ENCODE data around the gene IPCEF1.
"Not testable (repeated sequence)": the region's sequence is repeated elsewhere in the genome, so short reads cannot be mapped to it uniquely, and the experiment has no call there.

Gene IPCEF1

DNA sequence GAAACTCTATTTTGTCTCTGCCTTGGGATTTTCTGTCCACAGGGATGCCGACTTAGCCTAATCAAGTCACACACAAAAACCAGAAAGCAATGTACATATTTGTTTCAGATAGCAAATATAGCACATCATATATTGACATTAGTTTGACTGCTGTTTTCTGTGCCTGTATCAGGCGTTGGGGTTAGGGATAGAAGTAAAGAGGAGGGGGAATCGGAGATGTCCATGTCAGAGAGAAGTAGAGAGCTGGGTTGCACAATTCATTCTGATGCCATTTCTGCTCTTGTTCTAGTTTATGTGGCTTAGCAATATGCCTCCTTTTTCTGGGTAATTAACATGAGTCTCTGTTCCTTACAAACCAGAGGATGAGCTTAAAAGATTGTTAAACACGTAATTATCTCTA is 14.7 kb upstream of the IPCEF1 start:
- no peak for DNase-seq

DNA sequence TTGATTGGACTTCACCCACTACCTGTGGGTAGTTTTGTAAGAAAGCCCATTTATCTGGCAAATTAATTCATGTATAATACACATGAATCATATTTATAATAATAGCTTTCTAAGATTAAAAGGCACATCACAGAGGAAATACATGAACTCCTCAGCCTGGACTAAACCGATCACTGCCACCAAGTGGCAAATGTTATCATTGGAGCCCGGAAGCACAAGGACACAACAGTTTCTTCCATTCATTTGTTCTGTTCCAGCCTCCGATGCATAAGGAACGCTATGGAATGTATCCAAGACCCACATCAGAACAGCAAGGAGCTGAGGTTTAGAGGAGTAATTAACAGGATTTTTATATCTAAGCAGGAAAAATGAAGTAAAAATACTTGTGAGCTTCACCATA is 13.9 kb upstream of the IPCEF1 start:
- no peak for DNase-seq

DNA sequence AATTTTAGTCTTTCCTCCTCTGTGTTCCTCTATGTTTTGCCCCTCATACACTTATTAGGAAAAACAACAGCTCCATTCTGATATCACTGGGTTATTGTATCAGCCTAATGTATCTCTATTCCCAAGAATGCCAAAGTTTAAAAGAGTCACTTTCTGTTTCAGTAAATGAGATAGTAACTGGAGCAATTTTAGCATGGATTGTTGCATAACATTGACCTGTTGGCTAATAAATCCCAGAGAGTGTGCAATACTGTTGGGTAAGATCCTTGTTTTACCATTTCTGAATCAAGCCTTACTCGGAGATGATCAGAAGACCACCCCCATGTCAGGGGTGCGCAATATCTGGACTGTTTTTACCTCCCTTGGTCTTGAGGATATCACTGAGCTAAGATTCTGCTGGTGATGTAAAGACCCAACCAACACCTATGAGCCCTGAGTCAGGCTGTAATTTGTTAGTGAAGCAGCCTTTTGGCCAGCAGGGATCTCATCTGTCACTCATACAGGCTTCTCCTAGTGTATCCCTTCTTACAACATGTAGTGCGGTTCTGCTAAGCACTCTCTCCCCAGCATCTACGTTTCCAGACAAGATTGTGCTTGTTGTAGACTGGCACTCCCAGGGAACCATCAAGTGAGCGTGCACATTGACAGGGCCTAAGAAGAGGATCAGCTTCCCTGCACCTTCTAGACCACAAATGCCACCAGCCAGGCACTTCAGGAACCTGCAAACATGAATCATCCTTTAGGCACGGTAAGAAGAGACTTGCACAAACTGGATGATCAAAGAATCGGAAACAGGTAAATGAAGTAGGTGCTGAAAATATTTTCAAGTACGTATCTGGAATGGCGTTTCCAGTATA is 11.5 kb upstream of the IPCEF1 start:
- no peak for DNase-seq

DNA sequence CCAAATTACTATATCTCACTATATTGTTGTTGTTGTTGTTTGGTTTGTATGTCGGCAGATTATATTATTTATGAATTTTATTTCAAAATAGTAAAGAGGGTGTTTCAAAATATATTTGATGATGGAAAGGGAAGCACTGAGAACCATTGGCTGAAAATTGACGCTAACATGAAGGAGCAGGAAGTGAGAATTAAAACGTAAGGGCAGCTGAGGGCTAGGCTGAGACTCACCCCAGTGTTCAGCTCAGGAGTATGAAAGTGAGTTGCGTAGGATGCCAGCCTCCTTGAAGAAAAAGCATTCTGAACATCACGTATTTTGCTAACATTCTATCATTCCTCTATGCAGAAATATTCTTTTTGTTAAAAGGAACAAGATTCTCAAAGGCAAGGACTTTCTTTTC is 10.7 kb upstream of the IPCEF1 start:
- no peak for DNase-seq

DNA sequence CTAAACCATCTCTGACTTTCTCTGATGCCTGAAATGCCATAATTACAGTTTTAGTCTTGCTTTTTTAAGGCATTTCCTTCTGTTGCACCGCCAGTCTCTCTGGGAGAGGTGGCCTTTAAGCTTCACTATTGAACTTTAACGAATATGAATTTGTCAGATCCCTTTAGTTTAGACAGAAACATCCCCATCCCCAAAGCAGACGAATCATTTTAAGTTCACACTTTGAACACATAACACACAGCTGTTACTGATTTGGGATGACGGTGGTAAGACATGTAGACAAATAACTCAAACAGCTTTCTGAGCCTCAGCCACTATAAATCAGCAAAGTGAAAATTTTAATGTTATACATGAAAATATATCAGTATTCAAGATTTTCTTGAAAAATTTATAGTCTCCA is 7.2 kb upstream of the IPCEF1 start:
- DNase-seq: no peak

DNA sequence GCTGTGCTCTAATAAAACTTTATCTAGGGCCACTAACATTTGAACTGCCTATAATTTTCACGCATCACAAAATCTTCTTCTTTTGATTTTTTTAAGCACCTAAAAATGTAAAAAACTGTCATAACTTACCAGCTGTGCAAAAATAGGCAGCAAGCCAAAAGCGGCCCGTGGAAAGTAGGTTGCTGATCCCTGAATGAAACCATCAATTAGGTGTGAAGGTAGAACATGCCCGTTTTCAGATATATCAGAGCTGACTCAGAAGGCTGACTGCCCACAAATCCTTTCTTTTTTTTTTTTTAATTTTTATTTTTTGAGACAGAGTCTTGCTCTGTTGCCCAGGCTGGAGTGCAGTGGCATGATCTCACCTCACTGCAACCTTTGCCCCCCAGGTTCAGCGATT is 4.9 kb upstream of the IPCEF1 start:
- DNase-seq: no peak

DNA sequence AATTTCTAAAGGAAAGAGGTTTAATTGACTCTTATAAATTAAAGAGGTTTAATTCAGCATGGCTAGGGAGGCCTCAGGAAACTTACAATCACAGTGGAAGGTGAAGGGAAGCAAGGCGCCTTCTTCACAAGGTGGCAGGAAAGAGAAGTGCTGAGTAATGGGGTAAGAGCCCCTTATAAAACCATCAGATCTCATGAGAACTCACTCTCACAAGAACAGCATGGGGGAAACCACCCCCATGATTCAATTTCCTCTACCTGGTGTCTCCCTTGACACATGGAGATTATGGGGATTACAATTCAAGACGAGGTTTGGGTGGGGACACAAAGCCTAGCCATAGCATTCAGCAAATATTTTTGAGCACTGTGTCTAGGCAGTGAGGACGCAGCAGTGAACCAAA is 3.9 kb upstream of the IPCEF1 start:
- DNase-seq: no peak

DNA sequence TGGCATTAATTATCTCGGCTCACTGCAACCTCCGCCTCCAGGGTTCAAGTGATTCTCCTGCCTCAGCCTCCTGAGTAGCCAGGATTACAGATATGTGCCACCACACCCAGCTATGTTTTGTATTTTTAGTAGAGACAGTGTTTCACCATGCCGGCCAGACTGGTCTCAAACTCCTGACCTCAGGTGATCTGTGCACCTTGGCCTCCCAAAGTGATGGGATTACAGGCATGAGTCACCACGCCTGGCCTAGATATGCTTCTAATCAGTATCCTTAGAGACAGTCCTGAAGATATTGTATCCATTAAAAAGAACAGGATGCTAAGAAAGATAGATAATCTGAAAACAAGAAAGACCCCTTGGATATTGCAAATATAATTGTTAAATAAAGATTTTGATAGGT is 3.1 kb upstream of the IPCEF1 start:
- no peak for DNase-seq

DNA sequence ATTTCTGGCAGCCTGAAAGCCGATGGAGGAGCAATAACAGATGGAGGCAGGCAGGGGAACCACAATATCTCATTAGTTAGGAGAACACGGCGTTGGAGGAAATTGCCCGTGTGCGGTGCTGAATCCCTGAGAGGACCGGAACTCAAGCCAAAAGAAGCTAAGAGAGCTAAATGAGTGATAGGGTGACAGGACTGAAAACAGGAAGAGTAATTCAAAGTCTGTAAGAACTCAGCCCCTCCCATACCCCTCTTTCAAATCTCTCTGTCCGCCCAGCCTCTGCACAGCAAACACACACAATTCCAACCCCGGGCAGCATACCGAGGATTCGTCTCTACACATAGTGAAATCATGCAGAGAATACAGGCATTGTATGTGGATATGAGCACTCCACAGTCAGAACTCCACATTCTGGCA is 2.6 kb upstream of the IPCEF1 start:
- DNase-seq: no peak

DNA sequence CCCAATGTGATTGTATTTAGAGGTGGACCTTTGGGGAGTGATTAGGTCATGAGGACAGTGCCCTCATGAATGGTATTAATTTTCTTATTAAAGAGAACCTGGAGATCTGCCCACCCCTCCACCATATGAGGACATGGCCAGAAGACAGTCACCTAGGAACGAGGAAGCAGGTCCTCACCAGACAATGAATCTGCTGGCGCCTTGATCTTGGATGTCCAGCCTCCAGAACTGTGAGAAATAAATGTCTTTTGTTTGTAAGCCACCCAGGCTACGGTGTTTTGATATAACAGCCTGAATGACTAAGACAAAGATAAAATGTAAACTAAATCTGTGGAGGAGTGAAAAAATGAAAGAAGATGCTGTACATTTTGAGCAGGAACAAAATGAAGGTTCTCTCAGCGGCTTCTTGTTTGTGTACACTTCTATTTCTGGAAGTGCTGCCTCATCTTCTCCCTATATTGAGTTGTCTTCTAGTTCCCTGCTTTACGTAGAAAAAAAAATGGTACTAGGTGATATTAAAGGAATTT is 1.5 kb upstream of the IPCEF1 start:
- DNase-seq: no peak

DNA sequence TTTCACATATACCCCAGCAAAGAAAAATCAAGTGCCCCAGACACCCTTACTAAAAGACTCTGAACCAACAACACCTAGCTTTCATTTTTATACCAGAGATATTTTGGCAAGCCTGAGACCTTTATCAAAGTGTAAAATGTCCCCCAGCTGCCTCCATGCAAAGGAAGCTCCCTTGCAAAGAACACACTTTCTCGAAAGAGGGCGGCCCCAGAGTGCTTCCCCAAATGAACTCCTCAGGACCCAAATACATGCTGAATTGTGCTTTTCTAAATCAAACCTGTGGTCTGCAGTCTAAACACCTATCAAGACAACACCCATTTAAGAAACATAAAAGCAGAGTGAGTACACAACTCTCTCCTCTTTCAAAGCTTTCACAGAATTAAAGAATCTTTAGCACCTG is 490 bp downstream of the IPCEF1 start:
- no peak for DNase-seq

DNA sequence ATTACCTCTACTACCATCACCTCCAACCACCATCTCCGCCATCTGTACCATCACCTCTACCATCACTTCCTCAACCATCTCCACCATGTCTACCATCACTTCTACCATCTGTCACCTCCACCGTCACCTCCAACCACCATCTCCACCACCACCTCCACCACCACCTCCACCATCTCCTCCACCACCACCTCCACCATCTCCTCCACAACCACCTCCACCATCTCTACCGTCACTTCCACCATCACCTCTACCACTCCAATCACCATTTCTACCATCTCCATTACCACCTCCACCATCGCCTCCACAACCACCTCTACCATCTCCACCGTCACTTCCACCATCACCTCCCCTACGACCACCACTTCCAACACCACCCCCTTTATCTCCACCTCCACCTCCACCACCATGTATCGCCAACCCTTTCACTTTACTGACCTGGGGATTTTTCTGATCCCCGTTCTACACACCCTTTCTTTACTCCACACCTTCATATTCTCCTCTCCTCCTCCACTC is 2.3 kb downstream of the IPCEF1 start:
- no peak for DNase-seq

DNA sequence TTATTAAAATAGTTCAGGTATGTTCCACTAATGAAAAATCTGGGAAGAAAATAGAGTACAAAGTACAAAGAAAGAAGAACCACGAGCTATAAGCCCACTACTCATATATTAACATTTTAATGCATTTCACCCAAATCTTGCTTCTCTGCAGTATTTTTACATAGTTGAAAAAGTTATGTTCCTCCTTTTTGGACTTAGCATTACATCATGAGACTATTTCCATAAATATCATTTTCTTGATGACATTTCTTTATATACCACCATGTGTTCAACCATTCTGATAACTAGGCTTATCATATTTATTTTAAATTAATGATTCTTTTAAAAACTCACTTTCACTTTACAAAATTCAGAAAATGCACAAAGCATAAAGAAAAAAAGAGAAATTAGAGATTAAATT is 3.0 kb downstream of the IPCEF1 start:
- no peak for DNase-seq

DNA sequence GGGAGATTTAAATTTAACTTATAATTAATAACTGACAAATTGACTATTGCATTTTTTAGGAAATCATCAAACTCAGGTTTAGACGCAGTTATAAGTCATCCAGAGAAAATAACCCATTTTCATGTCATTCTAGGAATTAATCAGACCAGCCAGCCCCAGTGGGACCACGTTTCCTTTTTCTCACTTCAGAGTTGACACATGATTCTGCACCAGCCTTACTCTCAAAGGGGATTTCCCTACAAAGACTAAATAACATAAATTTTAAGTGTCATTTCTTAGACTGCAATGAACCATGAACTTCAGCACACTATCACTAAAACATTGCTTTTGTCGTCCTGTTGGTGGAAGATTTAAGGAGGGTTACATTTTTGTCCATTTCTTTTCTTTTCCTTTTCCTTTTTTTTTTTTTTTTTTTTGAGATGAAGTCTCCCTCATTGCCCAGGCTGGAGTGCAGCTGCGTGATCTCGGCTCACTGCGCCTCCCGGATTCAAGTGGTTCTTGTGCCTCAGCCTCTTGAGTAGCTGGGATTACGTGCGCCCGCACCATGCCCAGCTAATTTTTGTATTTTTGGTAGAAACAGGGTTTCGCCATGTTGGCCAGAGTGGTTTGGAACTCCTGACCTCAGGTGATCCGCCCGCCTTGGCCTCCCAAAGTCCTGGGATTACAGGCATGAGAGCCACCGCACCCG is 3.6 kb downstream of the IPCEF1 start:
- DNase-seq: no peak

DNA sequence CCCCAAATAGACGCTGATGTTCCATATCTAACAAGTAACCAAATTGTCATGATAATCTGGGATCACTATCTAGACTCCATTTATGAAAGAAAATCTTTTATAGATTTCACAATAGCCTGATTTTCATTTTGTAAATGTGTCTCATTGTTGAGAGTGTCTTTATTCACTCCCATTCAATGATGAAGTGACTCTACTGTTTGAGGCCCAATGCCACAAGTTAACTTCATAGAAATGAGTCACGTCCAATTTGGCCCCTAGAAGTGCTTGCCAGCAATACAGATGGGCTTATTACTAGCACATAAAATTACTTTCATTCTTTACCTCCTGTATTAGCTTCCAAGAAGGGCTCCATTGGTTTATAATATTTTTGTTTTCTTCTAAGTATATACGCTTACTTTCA is 6.3 kb downstream of the IPCEF1 start:
- no peak for DNase-seq

DNA sequence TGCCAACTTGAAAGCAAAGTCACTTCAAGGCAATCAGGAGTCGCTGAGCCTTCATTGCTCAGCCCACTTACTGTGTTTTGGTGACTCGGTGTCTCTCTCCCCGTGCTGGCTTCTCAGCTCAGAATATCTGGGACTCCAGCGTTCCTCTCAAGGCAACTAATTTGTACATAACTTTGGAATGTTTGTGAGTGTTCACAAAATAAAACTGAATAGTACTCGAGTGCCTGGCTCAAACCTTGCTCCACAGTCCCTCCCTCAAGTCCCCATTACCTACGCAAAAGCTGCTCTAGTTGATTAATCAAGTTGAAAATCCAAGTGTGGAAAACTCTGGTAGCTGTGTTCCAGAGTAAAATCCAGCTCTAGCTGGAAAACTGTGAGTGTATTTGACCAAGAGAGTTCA is 8.6 kb downstream of the IPCEF1 start:
- no peak for DNase-seq

DNA sequence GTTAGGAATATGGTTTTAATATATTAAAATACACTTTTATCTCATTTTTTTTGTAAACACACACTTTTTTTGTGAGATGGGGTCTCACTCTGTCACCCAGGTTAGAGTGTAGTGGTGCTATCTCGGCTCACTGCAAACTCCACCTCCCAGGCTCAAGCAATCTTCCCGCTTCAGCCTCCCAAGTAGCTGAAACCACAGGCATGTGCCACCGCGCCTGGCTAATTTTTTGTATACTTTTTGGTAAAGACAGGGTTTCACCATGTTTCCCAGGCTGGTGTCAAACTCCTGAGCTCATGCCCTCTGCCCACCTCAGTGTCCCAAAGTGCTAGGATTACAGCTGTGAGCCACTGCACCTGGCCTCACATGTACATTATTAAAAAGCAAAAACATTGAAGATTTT is 10.8 kb downstream of the IPCEF1 start:
- DNase-seq: no peak

DNA sequence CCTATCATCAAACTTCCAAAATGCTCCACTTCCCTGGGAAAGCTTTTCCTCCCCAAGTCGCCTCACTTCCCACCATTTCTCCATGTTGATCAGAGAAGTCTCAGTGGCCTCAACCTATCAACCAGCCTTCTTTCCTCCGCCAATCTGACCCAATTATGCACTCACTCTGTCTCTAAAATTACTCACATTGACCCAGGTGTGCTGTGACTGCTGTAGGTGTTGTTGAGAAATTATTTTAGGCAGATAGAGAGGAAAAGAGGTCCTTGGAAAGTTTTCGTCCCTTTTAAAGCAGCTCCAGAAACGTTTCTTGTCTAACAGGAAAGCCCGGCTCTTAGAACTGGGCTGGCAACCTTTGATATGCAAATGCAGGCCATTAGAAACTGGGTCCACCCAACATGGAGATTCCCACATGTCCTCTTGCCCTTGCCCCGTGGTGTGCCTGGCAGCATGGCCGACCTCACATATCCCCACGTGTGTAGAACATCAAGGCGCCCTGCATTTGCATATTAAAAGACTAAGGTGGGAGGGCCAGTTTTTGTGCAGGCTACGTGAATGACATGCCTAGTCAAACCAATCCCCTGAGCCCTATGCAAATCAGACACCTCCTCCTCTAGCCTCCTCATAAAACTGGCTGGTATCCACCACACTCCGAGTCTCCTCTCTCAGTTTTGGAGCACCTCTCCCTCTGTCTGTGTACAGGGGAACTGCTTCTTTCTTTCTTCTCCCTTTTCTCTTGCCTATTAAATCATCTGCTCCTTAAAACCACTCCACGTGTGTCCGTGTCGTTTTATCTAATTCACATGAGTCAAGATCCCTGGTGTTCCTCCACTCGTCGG is 12.9 kb downstream of the IPCEF1 start:
- DNase-seq: no peak

DNA sequence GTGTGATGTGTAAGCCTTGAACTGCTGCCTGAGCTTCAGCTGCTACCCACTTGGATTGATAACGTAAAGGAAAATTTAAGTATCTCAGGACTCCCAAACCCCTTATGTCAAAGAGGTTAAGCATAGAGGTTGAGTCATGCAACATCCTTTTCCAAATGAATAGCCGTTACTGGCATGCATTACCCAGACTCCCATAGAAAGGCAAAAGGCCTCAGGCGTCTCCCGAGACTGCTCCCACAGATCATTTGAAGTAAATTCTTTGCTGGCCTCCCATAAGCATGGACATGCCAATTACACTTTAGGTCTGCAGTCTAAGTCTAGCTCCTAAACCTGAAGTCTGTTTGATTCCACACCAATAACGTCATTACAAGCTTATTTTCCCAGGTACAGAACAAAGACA is 14.7 kb downstream of the IPCEF1 start:
- no peak for DNase-seq

DNA sequence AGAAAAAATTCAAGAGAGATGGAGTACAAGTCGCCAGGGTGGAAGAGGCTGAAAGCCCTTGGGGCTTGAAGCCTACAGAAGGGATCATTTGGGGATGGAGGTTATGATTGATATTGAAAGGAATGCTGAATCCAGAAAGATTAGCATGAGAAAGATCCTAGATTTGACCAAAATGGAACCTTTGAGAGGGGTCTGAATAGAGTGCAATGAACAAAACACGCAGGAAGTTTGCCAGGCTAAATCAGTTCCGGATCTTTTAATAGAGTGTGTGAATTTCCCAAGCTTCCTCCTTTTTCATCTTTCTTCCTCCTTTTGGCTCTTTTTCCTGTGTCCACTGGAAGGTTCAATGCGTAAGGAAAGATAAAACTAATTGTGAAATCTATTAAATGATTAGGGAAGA is 15.3 kb downstream of the IPCEF1 start:
- no peak for DNase-seq

DNA sequence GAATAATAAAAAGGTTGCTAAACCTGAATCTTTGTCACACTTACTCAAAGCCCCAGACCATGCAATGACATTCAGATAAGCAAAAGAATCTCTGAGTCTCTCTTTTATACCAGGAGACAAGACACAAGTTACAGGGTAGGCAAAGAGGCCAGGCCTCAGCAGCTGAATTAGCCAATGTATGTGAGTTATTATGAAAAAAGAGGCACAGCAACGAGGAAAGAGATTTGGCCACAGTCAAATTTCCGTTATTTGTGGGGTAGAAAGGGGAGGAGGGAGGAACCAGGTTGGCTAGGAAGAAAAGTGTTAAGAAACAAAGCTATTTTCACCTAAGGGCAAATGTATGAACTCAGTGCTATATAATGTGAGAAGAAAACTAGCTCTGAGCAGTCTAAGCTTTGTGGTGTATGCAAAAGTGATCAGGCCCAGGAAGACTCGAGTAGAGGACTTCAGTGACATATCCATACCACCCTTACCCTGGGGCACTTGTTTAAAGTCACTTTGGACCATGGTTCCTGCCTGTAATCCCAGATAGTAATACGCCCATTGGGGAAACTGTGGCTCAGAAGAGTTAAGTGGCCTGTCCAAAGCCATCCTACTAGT is 19.1 kb downstream of the IPCEF1 start:
- DNase-seq: no peak

DNA sequence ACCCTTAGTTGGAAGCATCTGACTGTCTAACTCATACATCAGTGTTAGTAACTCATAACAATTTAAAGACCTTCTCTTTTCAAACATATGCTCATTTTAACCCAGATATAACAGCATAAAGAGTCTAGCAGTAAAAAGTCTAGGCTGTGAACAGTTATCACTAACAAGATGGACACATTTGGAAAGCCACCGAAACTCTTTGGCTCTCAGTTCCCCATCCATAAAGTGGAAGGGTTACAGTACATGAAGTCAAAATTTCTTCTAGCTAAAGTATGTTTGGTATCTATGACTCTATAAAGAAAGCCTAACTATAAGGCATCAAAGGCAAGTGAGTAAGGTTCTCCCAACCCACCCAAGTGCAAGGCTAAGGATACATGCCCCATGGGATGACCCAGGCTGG is 22.5 kb downstream of the IPCEF1 start:
- DNase-seq: not testable (repeated sequence)

DNA sequence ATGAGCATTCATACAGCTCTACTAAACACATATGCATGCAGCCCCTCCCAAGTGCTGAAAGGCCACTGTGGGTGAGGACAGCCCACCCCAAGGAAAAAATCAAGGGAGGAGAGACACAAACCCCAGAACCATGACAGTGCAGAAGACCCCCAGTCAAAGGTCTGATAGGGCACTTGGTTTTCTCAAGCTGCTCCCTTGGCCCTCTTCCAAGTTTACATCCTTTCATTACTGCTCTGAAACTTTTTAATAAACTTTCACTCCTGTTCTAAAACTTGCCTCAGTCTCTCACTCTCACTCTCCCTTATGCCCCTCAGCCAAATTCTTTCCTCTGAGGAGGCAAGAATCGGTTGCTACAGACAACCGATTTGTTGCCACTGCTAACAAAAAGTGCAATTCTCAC is 24.9 kb downstream of the IPCEF1 start:
- no peak for DNase-seq
